ENCODE results near the gene ARHGAP32. TPM values are rescaled to one million over a fixed set of nuclear protein-coding genes. Genes with fewer than 3 reads are reported as not detected.
A peak's percentile ranks its signal among the peaks of the same experiment; 100 is the strongest.

Gene ARHGAP32
- total RNA-seq, 6 donors from 2014 or later: 19.9 to 51.3 (median 29.5) TPM

DNA sequence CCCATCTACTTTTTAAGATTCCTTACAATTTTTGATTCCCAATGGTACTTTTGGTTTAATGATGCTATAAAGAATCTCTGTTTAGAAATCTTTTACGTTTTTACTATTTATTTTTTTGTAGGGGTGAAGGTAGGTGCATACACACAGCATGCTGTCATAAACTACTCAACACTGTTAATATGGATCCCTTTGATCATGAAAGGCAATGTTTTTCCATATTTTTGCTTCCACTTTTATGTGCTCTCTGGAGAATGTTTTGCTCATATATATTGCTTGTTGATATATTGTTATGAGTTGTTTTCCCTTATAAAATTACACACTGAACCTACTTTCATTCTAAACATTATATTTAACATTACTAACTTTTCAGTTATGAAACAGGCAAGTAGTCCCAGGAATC lies 125.9 kb downstream of the ARHGAP32 start:
- Histone ChIP-seq H3K27ac (no peak overlapping the region), H3K27me3 (no peaks in the 10 kb centered on the region), H3K4me3 (no peak overlapping the region), H3K36me3 (peaks cover 0 to 12% (median 4%) of the 10 kb centered on the region in 4 donors), H3K9me3 (no peaks in the 10 kb centered on the region), H3K4me1 (no peaks in the 10 kb centered on the region)
- DNase-seq (no peak), ATAC-seq (ENCODE audit: low FRiP score in 2 of 2) (no peak)
- WGBS, 2 donors: 80 to 81% methylated on average over 1 of the region's 1 CpG
- TF ChIP-seq POLR2A (IDR thresholded peaks at IDR 0.05) (no peak), EP300 (IDR thresholded peaks at IDR 0.05) (no peak)
- TF ChIP-seq, protein P1, sequence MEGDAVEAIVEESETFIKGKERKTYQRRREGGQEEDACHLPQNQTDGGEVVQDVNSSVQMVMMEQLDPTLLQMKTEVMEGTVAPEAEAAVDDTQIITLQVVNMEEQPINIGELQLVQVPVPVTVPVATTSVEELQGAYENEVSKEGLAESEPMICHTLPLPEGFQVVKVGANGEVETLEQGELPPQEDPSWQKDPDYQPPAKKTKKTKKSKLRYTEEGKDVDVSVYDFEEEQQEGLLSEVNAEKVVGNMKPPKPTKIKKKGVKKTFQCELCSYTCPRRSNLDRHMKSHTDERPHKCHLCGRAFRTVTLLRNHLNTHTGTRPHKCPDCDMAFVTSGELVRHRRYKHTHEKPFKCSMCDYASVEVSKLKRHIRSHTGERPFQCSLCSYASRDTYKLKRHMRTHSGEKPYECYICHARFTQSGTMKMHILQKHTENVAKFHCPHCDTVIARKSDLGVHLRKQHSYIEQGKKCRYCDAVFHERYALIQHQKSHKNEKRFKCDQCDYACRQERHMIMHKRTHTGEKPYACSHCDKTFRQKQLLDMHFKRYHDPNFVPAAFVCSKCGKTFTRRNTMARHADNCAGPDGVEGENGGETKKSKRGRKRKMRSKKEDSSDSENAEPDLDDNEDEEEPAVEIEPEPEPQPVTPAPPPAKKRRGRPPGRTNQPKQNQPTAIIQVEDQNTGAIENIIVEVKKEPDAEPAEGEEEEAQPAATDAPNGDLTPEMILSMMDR (IDR thresholded peaks at IDR 0.05): no peak

DNA sequence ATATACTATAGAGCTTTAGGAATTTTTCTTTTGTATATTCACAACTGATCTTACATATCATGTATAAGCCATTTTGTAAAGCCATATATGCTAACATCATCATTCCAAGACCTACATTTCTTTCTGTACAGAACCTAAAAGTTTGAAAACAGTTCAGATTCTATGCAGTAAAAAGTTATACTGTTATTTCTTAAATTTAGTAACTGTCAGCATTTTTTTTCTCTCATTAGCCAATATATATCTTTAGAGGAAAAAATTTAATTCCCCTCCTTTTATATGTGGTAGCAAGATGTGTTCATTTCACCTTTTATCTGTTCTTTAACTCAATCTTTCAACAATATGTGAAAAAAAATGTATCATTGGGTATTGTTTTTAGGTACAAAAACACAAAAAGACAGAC lies 129.0 kb downstream of the ARHGAP32 start:
- Histone ChIP-seq H3K9me3 (no peaks in the 10 kb centered on the region), H3K27ac (no peak overlapping the region), H3K4me3 (no peak overlapping the region), H3K36me3 (peaks cover 0 to 12% (median 4%) of the 10 kb centered on the region in 4 donors), H3K4me1 (no peaks in the 10 kb centered on the region), H3K27me3 (no peaks in the 10 kb centered on the region)
- ATAC-seq (ENCODE audit: low FRiP score in 2 of 2): no peak
- no peak for DNase-seq
- TF ChIP-seq, protein P1 (IDR thresholded peaks at IDR 0.05): no peak
- no peak for TF ChIP-seq EP300 (IDR thresholded peaks at IDR 0.05)
- TF ChIP-seq POLR2A (IDR thresholded peaks at IDR 0.05): no peak
- TF ChIP-seq POLR2AphosphoS5 (IDR thresholded peaks at IDR 0.05): no peak

DNA sequence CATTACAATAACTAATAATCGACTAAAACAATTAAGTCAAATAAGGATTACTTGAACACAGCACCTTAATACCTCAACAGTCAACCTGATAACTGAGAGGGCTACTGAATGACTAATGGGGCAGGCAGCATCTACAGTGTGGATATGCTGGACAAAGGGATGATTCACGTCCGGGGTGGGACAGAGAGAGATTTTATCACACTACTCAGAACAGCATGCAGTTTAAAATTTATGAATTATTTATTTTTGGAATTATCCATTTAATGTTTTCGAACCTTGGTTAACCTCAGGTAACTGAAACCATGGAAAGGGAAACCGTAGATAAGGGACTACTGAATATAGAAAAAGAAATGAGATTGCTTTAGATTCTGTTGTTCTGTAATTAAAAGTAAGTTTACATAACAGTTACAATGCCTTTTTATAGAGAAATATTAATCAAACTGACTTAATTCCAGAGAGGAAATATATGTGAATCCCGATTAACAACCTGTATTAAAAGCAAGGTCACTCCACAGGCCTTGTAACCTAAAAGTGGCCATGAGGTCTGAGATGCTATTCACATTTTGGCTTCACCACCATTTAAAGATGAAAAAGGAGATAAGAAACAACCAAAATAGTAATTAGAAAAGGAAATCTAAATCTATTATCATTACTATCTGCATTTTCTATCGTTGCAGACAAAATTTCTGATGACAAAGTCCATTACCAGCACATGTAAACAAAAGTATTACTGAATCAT lies 130.5 kb downstream of the ARHGAP32 start:
- WGBS, 2 donors: 89 to 90% methylated on average over 7 of the region's 7 CpGs
- Histone ChIP-seq H3K27me3 (no peaks in the 10 kb centered on the region), H3K27ac (no peak overlapping the region)

DNA sequence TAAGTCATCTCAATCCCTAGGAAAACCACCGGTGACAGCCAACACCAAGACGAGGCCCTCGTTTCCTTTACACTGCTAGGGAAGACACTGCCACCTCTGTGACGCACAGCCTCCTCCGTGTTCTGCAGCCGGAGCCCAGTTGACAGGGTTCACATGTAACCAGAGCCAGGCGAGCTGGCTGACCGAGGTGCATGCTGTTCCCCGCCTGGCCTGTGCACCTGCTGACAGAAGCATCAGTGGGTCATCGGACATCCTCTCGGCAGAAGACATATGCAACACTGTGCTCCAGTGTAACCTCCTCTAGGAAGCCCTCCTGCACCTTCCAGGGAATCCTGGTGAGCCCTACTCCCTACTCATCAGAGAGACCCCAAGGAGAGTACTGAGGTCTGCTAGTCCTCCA lies 135.2 kb downstream of the ARHGAP32 start:
- Histone ChIP-seq H3K9me3 (no peaks in the 10 kb centered on the region), H3K27me3 (no peaks in the 10 kb centered on the region), H3K36me3 (no peaks in the 10 kb centered on the region), H3K4me3 (no peak overlapping the region), H3K27ac (no peak overlapping the region), H3K4me1 (no peaks in the 10 kb centered on the region)
- WGBS, 2 donors: 94 to 95% methylated on average over 9 to 11 of the region's 11 CpGs
- peak in 1 of 2 donors; percentile 37 for DNase-seq
- TF ChIP-seq POLR2A (IDR thresholded peaks at IDR 0.05) (no peak), EP300 (IDR thresholded peaks at IDR 0.05) (no peak), POLR2AphosphoS5 (IDR thresholded peaks at IDR 0.05) (no peak)
- ATAC-seq (ENCODE audit: low FRiP score in 2 of 2): peak in 1 of 2 donors; percentile 34

More for the DNA sequence above, 130.5 kb downstream of the ARHGAP32 start:
- Histone ChIP-seq H3K36me3 (peaks cover 0 to 12% (median 4%) of the 10 kb centered on the region in 4 donors), H3K4me1 (no peaks in the 10 kb centered on the region), H3K4me3 (no peak overlapping the region), H3K9me3 (no peaks in the 10 kb centered on the region)
- DNase-seq (no peak), ATAC-seq (ENCODE audit: low FRiP score in 2 of 2) (no peak)
- TF ChIP-seq POLR2AphosphoS5 (IDR thresholded peaks at IDR 0.05): no peak
- TF ChIP-seq EP300 (IDR thresholded peaks at IDR 0.05): no peak
- no peak for TF ChIP-seq POLR2A (IDR thresholded peaks at IDR 0.05)
- TF ChIP-seq, protein P1 (IDR thresholded peaks at IDR 0.05): no peak

DNA sequence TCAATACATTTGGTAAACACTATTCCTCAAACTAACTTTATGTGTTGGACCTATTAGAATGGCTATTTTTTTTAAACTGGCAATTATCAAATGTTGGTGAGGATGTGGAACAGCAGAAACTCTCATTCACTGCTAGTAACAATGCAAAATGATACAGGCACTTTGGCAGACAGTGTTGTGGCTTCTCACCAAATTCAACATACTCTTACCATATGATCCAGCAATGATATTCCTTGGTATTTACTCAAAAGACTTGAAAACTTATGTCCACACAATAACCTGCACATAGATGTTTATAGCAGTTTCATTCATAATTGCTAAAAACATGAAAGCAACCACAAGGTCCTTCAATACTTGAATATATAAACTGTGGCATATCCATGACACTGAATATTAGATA lies 136.9 kb downstream of the ARHGAP32 start:
- H3K27ac ChIP-seq: no peak overlapping the region
- H3K36me3 ChIP-seq: no peaks in the 10 kb centered on the region
- ATAC-seq (ENCODE audit: low FRiP score in 2 of 2) (no peak), DNase-seq (no peak)
- no peak for TF ChIP-seq POLR2AphosphoS5 (IDR thresholded peaks at IDR 0.05)
- TF ChIP-seq, protein P1 (IDR thresholded peaks at IDR 0.05): no peak
- no peak for TF ChIP-seq EP300 (IDR thresholded peaks at IDR 0.05)
- TF ChIP-seq POLR2A (IDR thresholded peaks at IDR 0.05): no peak
- H3K27me3 ChIP-seq: no peaks in the 10 kb centered on the region
- no peaks in the 10 kb centered on the region for H3K4me1 ChIP-seq
- no peak overlapping the region for H3K4me3 ChIP-seq
- H3K9me3 ChIP-seq: no peaks in the 10 kb centered on the region

All from upper lobe of left lung (tissue), 6 donors.